ENCODE results near the gene IL13.

GRCh38 chr5:132669455-132669820 is 11.5 kb downstream of the IL13 start:
- TF ChIP-seq CTCF (IDR thresholded peaks at IDR 0.05; ENCODE audit: extremely low read depth in 1 of 2, insufficient read depth in 1 of 2, low read depth in 1 of 2, low read length in 2 of 2) (no peak), POLR2A (IDR thresholded peaks at IDR 0.05; ENCODE audit: low read depth, low read length) (no peak)
